ENCODE results near the gene TENT4A. TPM values are rescaled to one million over a fixed set of nuclear protein-coding genes. Genes with fewer than 3 reads are reported as not detected.

TENT4A gene
- total RNA-seq, 2 experiments from 2014 or later = 39.0 to 46.1 TPM

DNA sequence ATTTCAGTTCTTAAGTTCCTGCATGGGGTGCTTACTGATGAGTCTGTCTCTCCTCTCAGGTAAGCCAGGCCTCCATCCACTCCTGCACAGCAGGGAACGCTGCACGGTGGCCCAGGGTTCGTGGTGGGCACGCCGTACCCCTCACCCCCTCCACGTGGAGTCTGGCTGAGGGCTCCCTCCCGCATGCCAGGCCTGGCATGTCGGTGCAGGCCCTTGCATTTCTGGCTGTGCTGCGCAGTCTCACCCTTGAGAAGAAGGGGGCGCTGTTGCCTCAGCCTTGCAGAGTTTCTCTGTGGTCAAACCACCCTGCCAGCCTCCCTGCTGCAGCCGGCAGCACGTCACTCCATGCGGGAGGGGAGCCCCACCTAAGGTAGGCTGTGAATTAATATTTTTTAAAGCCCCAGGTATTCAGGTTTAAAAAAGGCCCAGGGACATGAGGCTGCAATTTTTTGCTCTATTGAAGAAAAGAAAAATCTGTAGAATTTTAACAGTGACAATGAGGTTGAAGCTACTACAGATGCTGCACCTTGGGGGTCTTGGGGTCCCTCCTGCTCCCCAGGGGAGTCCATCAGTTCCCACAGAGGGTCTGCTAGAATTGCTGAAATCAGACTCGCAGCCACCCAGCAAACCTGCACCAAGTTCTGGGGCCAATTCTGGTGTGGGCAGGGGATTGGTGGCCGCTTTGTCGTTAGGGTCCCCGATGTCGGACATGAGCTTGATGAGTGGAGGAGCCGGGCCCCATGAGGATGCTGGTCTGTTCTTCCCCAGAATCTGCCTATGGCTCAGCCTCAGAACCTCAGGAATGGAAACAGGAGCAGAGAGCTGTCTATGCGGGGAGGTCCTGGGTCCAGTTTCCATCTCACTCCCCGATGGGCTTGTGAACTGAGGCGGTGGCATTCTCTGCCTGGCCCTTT, 52.6 kb downstream of the TENT4A start:
- TF ChIP-seq, protein P1, sequence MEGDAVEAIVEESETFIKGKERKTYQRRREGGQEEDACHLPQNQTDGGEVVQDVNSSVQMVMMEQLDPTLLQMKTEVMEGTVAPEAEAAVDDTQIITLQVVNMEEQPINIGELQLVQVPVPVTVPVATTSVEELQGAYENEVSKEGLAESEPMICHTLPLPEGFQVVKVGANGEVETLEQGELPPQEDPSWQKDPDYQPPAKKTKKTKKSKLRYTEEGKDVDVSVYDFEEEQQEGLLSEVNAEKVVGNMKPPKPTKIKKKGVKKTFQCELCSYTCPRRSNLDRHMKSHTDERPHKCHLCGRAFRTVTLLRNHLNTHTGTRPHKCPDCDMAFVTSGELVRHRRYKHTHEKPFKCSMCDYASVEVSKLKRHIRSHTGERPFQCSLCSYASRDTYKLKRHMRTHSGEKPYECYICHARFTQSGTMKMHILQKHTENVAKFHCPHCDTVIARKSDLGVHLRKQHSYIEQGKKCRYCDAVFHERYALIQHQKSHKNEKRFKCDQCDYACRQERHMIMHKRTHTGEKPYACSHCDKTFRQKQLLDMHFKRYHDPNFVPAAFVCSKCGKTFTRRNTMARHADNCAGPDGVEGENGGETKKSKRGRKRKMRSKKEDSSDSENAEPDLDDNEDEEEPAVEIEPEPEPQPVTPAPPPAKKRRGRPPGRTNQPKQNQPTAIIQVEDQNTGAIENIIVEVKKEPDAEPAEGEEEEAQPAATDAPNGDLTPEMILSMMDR (conservative IDR thresholded peaks at IDR 0.05; ENCODE audit: low read length) = peak; percentile 84
- no peak for TF ChIP-seq EZH2phosphoT487 (IDR thresholded peaks at IDR 0.05; ENCODE audit: borderline replicate concordance, low read depth, low read length)
- H3K9me2 ChIP-seq (ENCODE audit: insufficient read depth, low read length) = no peaks in the 10 kb centered on the region
- H3K27ac ChIP-seq (ENCODE audit: low read depth, low read length, poor library complexity, severe bottlenecking) = no peak overlapping the region
- H3K79me2 ChIP-seq (ENCODE audit: insufficient read depth, low read depth, low read length) = no peaks in the 10 kb centered on the region
- CTCF ChIA-PET (ENCODE audit: unreplicated experiment) = no interaction called here
- POLR2A ChIA-PET = interaction anchor here (0.6 to 0.7 kb wide), 2 partner anchors 815 to 1292 kb away, joined by 3 to 5 read pairs; no protein-coding TSS in a partner anchor
- no peak overlapping the region for H3K4me2 ChIP-seq (ENCODE audit: low read length)
- H2AFZ ChIP-seq (ENCODE audit: low read length) = no peak overlapping the region
- H3K4me3 ChIP-seq (ENCODE audit: low read depth, low read length, poor library complexity, severe bottlenecking) = no peak overlapping the region
- no peaks in the 10 kb centered on the region for H3K4me1 ChIP-seq (ENCODE audit: insufficient read depth, low read length, poor library complexity, severe bottlenecking)
- H3K9me3 ChIP-seq (ENCODE audit: low read length) = no peaks in the 10 kb centered on the region
- no peaks in the 10 kb centered on the region for H4K20me1 ChIP-seq (ENCODE audit: insufficient read depth, low read length)
- intact Hi-C loops (cut with micrococcal nuclease; ENCODE audit: unreplicated experiment) = loop anchor here (1.0 kb wide), 1 partner anchor 71 kb away; no protein-coding TSS in a partner anchor
- DNase-seq (ENCODE audit: low spot score) = peak; percentile 64
- H3K36me3 ChIP-seq (ENCODE audit: insufficient read depth, low read length) = no peaks in the 10 kb centered on the region
- no TSS peak for BruUV-seq (replicated peaks)

DNA sequence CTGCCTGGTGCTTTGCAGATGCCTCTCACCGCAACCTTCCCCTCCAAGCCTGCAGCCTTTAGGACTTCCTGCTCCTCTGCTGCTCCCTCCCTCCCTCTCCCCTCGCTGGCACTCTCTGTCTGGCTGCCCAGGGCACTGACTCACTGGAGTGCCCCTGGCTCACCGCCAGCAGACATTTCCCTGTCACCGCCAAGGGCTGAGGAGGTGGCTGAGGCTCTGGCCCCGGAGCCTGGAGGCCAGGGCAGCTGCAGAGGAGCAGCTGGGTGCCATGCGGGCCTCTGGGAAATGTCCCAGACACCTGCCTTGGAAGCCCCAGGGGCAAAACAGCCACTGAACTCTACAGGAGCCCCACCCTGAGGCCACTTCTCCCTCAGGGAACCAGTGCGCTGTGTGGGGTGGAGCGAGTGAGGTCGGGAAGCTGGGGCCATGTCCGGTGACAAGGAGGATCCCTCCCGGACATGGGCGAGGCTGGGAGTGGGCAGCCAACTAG, 53.4 kb downstream of the TENT4A start:
- Histone ChIP-seq H3K4me3 (ENCODE audit: low read depth, low read length, poor library complexity, severe bottlenecking) (no peak overlapping the region), H2AFZ (ENCODE audit: low read length) (no peak overlapping the region), H3K9me3 (ENCODE audit: low read length) (no peaks in the 10 kb centered on the region), H3K79me2 (ENCODE audit: insufficient read depth, low read depth, low read length) (no peaks in the 10 kb centered on the region), H3K4me2 (ENCODE audit: low read length) (no peak overlapping the region), H3K36me3 (ENCODE audit: insufficient read depth, low read length) (no peaks in the 10 kb centered on the region), H3K4me1 (ENCODE audit: insufficient read depth, low read length, poor library complexity, severe bottlenecking) (no peaks in the 10 kb centered on the region), H3K9me2 (ENCODE audit: insufficient read depth, low read length) (no peaks in the 10 kb centered on the region), H3K27ac (ENCODE audit: low read depth, low read length, poor library complexity, severe bottlenecking) (no peak overlapping the region), H4K20me1 (ENCODE audit: insufficient read depth, low read length) (no peaks in the 10 kb centered on the region)
- ChIA-PET CTCF (ENCODE audit: unreplicated experiment) (no interaction called here), POLR2A (no interaction called here)
- TF ChIP-seq, protein P1 (conservative IDR thresholded peaks at IDR 0.05; ENCODE audit: low read length) = no peak
- TF ChIP-seq EZH2phosphoT487 (IDR thresholded peaks at IDR 0.05; ENCODE audit: borderline replicate concordance, low read depth, low read length) = no peak
- BruUV-seq (replicated peaks) = no TSS peak
- no peak for DNase-seq (ENCODE audit: low spot score)
- intact Hi-C loops (cut with micrococcal nuclease; ENCODE audit: unreplicated experiment) = no loop called here
